HG03565 (cell line): Measurements from ENCODE around the gene RGR.
A peak's percentile ranks its signal among the peaks of the same experiment; 100 is the strongest.

ENCODE experiments used
- ATAC-seq: cut with Tn5 transposase; IDR thresholded peaks from one replicate; pipeline ENCODE4 v1.9.1; 2021; ENCODE audit warnings: mild to moderate bottlenecking, moderate library complexity; ENCODE audit not compliant: unreplicated experiment

Gene RGR

GRCh38 chr10:84293171-84293570 lies 48.3 kb downstream of the RGR start:
- ATAC-seq, result no peak

- no peak for ATAC-seq
Measured at GRCh38 chr10:84293574-84294016, 48.7 kb downstream of the RGR start.

- peak; percentile 77 for ATAC-seq
Measured at GRCh38 chr10:84294766-84295447, 50.1 kb downstream of the RGR start.

- no peak for ATAC-seq
Measured at GRCh38 chr10:84296091-84296981, 51.5 kb downstream of the RGR start.

GRCh38 chr10:84298057-84298456 lies 53.2 kb downstream of the RGR start:
- ATAC-seq, result no peak

- ATAC-seq, result no peak
Measured at GRCh38 chr10:84302223-84302622, 57.4 kb downstream of the RGR start.

- no peak for ATAC-seq
Measured at GRCh38 chr10:84306751-84307384, 62.0 kb downstream of the RGR start.

GRCh38 chr10:84308021-84308420 lies 63.2 kb downstream of the RGR start:
- ATAC-seq, result no peak

GRCh38 chr10:84308481-84309304 lies 63.8 kb downstream of the RGR start:
- peak; percentile 64 for ATAC-seq
